ENCODE data around the gene CTCF.

Gene CTCF

DNA sequence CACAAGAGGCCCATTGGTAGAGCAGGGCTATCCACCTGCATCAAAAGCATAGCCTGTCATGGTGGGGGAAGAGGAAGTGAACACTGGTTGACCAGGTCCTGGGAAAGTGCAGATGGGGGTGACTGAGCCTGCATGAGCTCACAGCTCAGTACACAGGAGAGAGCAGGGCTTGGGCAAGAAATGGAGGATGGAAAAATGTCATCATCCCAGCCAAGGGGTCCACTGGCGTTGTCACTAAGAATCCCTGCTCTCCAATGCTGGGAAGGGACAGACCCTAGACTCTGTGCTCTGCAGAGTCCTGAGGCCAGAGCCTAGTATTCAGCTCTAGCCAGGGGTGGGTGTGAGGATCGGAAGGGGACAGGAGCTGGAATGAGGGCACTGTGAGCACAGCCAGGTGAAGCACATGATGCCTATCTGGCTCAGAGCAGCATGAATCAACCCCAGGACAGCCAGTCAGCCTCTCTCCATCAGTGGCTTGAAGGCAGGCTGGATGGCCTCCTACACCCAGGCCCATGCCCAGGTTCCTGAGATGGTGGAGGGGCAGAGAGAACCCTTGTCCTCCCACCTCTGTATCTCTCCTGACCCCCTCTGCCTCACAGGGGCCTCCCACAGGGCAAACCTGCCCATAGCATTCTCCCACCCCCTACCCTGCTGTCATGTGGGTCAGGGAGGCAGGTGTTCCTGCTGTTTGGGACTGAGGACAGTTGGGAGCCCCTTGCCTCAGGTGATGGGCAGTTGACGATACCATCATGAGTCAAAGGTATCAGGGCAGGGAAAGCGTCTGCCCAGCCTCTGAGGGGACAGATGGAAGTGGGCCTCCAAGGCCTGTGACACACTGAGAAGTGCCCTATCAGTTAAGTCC is 13.8 kb upstream of the CTCF start:
- in situ Hi-C loops (cut with MboI; ENCODE audit: low sequenced_read_pairs), result no loop called here

DNA sequence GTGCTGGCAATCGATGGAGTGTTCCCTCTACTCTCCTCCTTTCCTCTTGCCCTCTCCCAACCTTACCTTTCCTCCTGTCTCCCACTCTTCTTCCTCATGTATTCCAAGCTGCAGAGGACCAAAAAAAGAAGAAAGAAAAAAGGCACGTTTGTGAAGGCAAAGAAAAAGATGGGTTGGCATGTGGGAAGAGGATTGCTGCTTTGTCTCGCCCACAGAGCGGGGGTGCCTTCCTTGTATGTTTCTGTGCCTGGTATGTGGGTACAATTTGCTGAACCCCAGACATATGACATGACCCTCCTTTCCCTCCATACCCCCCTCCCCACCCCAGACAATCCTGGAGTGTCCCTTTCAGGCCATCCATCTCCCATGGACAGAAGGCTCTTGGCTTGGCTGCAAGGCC is 13.1 kb upstream of the CTCF start:
- in situ Hi-C loops (cut with MboI; ENCODE audit: low sequenced_read_pairs), result no loop called here

DNA sequence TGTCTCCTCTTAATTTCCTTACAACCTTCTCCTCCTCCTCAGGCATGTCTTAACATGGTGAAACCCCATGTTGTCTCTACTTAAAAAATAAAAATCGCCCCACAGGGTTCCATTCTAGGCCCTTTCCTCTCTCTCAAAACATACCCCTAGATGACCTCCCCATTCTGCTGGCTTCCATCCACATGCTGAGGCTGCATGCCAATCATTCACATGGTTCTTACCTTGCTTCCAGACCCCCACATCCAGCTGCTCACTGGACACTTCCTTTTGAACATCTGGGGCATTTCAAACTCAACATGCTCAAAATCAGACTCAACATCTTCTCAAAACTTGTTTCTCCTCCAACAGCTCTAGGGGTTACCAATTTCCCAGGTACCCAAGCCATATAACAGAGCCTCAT is 12.4 kb upstream of the CTCF start:
- in situ Hi-C loops (cut with MboI; ENCODE audit: low sequenced_read_pairs), result no loop called here

DNA sequence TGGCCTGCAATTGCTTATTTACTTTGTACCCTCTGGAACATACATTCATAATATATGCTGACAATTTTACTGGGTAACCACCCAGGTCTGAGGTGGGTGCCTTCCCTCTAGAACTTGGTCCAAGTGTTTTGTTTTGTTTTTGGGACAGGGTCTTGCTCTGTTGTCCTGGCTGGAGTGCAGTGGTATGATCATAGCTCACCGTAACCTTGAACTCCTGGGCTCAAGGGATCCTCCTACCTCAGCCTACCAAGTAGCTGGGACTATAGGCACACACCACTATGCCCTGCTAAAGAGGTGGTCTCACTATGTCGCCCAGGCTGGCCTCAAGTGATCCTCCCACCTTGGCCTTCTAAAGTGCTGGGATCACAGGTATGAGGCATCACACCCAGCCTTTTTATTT is 11.2 kb upstream of the CTCF start:
- in situ Hi-C loops (cut with MboI; ENCODE audit: low sequenced_read_pairs), result no loop called here

DNA sequence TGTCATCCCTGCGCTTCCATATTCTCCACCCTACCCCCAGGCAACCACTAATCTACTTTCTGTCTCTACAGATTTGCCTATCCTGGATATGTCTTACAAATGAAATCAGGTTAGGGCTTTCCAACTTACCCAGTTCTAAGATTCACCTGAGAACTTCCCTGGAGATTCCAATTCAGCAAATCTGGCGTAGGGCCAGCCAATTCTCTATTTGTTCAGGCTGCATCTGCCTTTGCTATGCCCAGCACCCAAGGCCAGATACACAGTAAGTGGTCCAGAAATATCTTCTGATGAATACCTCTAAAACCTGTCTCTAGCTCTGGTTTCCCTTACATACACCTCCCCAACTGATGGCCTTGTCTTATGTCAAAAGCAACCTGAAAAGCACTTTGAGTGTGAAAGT is 10.4 kb upstream of the CTCF start:
- in situ Hi-C loops (cut with MboI; ENCODE audit: low sequenced_read_pairs), result no loop called here

DNA sequence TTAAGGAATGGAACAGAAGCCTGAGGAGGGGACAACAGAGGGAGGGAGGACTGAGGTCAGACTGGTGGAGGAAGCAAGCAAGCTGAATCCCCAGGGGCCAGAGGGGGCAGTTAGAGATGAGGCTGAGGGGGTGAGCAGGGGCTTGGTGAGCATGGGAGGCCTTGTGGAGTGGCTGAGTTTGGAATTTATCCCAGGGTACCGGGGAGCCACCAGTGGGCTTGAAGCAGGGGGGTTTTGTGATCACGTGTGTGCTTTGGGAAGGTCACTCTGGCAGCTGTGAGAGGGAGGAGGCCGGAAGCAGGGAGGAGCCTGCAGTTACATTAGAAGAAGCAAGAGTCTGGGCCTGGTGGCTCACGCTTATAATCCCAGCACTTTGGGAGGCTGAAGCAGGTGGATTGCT is 9.8 kb upstream of the CTCF start:
- in situ Hi-C loops (cut with MboI; ENCODE audit: low sequenced_read_pairs), result no loop called here

DNA sequence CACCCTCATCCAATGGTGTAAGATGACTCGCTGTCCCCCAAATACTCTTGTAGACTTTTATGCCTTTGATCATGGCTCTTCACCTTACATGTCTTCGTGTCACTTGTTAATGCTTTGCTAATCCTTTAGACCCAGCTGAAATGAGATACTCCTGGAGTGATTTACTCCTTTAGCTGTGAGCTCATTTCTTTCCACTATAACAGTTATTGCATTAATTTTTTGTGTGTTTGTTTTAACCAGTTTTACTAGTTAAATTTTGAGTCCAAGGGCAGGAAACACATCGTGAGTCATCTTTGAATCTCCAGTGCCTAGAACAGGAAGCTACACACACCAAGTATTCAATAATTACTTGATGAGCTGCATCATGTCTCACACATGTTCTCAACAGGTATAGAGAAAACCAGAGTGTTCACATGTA is 6.5 kb upstream of the CTCF start:
- in situ Hi-C loops (cut with MboI; ENCODE audit: low sequenced_read_pairs), result no loop called here

DNA sequence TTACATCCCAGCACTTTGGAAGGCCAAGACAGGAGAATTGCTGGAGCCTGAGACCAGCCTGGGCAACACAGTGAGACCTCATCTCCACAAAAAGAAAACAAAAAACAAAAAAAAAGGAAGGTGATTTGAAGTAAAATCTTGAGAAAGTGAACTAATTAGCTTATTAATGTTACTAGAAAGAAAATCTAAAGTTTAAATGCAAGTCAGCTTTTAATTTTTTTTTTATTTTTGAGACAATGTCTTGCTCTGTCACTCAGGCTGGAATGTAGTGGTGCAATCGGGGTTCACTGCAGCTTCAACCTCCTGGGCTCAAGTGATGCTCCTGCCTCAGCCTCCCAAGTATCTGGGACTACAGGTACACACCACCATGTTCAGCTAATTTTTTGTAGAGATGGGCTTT is 3.5 kb upstream of the CTCF start:
- in situ Hi-C loops (cut with MboI; ENCODE audit: low sequenced_read_pairs), result no loop called here

DNA sequence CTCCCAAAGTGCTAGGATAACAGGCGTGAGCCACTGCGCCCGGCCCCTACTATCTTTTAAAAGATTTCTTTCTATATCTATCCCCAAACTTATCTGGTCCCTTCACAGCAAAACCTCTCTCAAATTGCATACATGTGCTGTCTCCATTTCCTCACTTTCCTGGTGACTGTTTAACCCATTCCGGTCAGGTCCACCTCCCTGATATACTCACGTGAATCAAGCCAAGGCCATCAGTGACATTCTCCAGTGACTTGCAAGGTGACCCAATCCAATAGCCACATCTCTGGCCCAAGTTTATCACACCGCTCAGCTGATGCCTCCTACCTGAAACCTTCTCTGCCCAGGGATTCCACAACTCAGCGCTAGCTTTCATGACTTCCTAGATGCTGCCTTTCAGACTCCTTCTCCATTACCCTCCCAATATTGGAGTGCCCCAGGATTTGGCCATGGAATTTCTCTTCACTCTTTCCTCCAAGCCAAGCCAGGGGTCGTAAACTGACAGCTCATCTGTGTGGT is 1.4 kb upstream of the CTCF start:
- in situ Hi-C loops (cut with MboI; ENCODE audit: low sequenced_read_pairs), result no loop called here

DNA sequence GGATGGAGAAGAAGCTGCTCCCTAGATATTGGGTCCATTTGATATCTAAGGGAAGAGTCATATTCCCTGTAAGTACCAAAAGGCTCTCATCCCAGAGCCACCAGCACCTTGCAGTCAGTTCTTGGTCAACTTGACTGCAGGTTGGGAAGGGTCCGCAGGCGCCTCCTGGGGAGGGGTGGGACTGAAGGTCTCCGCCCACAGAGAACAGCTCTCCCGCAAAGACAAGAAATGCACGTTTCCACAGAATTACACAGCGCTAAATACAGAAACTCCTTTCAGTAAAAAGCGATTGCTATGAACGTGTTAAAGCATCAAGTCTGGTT is 864 bp upstream of the CTCF start:
- in situ Hi-C loops (cut with MboI; ENCODE audit: low sequenced_read_pairs), result no loop called here

DNA sequence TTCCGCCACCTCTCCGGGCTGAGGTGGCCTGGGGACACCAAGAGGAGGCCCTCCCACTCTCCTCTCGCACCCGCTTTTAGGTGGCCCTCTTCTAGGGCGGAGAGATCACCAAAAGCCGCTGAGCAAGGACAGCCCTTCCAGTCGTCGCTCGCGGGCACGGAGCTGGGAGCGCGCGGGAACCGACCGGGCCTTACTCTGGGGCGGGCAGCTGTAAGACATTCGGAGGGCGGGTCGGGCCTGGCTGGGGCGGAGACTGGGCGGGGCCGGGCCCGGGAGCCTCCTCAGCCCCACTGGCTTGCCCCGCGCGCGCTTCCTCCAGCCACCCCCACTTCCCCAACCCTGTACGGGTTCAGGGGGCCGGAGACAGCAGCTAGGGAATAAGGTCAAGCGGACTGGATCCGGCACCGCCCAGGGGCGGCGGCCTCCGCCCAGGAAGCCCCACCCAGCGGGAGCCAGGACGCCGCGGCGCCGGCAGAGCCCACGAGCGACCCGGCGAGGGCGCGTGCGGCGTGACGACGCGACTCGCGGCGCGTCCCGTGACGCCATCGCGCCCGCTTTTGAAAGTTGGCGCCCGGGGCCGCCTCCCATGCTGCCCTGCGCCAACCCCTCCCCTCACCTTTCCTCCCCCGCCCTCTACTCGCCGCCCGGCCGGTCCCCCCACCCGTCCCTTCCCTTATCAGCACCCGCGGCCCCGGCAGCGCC is 351 bp upstream of the CTCF start:
- in situ Hi-C loops (cut with MboI; ENCODE audit: low sequenced_read_pairs), result no loop called here

DNA sequence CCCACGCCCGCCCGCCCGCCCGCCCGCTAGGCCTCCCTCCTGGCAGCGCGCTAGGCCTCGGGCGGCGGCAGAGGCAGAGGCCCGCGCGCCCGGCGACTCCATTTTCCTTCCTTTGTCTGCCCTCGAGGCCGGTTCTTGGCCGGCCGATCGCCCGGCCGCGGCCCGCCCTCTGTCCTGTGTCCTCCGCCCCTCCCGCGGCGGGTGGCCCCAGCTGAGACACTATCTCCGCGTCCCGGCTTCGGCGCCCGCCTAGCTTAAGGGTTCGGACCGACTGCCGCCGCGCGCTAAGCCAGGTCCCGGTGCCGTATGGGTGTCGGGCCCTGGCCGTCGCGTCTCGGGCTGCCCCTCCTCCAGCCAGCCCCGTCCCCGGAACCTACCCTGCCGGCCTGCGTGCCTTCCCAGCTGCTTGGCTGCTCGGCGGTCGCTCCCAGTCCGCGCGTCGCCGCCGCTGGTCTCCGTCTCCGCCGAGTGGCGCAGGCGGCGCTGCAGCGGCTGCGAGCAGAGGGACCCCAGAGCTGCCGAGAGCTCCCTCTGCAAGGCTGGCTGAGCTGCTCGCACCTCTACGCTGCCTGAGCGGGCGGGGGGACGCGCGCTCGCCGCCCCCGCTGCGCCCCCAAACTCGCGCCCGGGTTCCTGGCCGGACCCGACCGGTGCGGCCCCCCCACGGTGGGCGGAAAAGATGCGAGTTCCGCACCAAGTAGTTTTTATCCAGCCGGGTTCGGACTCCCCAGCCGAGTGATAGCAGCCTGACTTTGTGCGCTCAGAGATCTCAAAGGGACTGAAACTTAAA is 787 bp downstream of the CTCF start:
- in situ Hi-C loops (cut with MboI; ENCODE audit: low sequenced_read_pairs), result no loop called here

DNA sequence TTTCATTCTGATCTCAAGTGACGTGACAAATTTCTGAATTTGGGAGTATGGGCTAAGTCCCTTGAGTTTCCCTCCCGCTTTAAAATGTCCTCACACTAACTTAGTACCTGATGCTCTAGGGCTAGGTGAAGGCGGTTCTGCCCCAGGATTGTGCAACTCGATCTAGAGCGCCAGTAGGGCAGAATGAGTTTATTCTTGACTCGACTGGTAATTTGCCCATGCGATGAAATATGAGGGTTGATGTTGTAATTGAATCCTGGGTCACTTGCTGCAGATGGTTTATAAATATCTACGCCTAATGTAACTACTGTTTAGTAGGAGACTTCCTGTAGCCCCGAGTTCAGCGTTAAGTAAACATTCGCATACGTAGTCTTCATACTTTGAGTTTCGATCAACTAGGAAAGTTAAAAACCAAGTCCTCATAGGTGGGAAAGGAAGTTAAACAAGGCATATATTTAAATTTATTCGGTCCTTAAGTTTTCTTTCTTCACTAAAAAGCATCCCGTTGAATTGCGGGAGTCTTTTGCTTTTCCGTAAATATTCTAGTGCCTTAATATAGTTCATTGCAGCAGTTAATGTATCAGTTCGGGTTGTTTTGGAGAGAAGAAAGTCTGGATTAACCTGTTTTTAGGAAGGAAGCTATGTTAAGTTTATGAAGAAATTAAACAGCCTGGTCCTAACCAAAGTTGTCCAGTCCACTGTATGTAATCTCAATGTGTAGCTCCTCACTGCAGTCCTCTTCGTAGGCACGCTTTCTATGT is 1.6 kb downstream of the CTCF start:
- in situ Hi-C loops (cut with MboI; ENCODE audit: low sequenced_read_pairs), result no loop called here

DNA sequence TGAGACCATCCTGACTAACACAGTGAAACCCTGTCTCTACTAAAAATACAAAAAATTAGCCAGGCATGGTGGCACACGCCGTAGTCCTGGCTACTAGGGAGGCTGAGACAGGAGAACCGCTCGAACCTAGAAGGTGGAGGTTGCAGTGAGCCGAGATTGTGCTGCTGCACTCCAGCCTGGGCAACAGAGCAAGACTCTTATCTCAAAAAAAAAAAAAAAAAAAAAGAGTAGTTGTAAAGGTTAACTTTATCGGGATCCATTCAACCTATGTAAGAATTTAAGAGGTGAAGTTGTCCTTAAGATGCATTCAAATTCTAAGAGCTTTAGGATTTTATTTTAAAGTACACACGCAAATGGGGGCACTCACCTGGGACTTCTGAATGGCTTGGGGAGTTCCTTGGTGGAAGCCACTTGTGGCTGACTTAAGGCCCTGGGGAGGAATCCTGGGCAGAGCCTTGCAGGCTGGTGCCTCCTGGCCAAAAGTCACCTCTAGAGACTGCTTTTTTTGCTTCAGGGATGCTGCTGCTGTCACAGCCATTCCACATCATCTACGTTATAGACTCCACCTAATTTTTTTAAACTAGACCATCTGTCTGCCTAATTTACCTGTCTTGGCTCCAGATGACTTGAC is 3.3 kb downstream of the CTCF start:
- in situ Hi-C loops (cut with MboI; ENCODE audit: low sequenced_read_pairs), result no loop called here

DNA sequence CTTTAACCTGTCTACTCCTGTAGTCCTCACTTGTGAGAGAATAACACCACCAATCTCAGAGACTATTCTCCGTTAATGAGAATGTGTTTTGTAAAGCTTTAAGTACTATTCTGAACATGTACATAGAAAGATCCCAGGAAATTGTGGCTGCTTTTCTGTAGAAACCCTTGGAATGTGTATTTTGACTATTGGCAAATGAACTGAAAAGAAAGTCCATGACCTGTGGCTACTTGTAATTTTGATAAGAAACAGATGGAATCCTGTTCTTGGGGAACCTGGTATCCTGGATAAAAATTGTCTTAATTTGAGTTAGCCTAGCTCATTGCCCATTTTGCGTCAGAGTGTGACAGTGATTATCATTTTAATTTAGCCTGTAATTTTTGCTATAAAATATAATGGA is 9.1 kb downstream of the CTCF start:
- in situ Hi-C loops (cut with MboI; ENCODE audit: low sequenced_read_pairs), result no loop called here

DNA sequence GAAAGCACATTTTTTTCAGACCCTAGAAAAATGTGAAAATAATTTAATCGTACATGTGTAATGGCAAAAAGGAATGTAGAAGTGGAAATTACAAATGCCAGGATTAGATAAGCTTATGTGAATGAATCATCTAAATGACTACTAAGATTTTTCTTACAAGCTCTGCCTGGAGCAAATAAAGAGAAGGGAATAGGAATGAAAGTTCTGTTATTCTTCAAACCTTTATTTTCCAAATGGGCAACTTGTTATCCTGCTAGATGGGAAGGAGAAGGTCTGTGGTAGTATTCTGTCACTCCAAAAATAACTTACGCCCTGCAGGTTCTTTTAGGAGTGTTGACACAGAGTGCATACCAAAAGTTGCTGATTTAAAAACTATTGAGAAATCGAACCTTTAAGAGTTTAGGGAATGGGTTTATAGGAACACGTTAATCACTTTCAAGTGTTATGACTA is 9.7 kb downstream of the CTCF start:
- in situ Hi-C loops (cut with MboI; ENCODE audit: low sequenced_read_pairs), result no loop called here

DNA sequence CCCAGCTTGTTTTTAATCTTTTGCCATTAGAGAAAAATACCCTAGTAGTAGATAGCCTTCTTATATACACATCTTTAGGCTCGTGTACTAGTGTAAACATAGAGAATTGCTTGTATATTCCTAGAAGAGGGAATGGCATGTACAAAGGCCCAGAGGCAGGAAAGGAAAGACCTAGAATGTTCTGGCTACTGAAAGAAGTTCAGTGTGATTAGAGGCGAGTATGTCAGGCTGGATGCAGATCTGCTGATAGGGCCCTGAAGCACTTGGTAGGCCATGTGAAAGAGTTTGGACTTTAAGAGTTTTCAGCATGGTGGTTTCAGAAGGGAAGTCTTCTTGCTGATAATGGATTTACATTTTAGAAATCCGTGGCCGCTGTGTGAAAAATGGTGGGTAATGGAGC is 17.4 kb downstream of the CTCF start:
- in situ Hi-C loops (cut with MboI; ENCODE audit: low sequenced_read_pairs), result no loop called here

DNA sequence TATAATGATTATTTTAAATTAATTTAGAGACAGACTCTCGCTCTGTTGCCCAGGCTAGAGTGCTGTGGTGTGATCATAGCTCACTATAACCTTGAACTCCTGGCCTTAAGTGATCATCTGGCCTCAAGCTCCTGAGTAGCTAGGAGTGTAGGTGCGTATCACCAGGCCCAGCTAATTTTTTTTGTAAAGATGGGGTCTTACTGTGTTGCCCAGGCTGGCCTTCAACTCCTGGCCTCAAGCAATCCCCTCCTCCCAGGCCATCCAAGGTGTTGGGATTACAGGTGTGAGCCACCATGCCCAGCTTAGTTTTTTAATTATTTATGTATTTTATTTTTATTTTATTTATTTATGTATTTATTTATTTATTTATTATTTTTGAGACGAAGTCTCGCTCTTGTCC is 17.9 kb downstream of the CTCF start:
- in situ Hi-C loops (cut with MboI; ENCODE audit: low sequenced_read_pairs), result no loop called here

DNA sequence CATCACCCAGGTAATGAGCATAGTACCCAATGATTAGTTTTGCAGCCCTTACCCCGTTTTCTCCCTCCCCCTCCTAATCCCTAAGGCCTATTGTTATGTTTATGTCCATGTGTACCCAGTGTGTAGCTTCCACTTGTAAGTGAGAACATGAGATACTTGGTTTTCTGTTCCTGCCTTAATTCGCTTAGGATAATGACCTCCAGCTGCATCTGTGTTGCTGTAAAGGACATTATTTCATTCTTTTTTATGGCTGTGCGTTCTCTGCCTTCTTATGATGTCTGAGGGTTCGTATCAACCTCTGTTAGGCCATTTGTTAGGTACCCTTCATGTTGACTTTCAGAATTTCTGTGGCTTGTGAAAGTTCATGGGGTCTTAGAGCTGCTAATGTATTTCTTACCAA is 31.0 kb downstream of the CTCF start:
- in situ Hi-C loops (cut with MboI; ENCODE audit: low sequenced_read_pairs), result no loop called here

DNA sequence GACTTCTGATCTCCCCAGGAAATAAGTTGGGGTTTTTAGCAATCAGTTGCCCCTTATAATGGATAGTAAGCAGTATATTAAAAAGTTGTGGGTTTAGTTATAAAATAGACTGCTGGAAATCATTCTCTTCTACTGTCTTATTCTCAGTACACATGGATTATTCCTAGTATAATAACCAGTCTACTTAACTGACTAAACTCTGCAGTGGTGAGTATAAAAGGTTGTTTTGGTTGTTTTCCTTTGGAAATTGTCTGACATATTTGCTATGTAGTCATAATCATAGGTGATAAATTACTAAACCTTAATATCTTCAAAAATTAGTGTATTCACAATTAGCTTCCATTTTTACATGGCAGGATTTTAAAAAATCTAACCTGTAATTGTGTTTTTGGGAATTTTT is 31.4 kb downstream of the CTCF start:
- in situ Hi-C loops (cut with MboI; ENCODE audit: low sequenced_read_pairs), result no loop called here

Data from HL-60/S4 treated with retinoic acid at 250 ng/mL for 4 days and 3 days (cell line).